BLaER1 (cell line): ENCODE measurements around the gene CNNM2.

ENCODE experiments used
- H3K27ac ChIP-seq: shearing (Covaris generic); formaldehyde crosslinking; 2 replicates; pipeline ENCODE4 v1.8.1; 2022
- H3K27me3 ChIP-seq: shearing (Covaris generic); formaldehyde crosslinking; 2 replicates; pipeline ENCODE4 v1.8.1; 2022
- H3K36me3 ChIP-seq: shearing (Covaris generic); formaldehyde crosslinking; 2 replicates; pipeline ENCODE4 v1.8.1; 2022
- H3K4me1 ChIP-seq: shearing (Covaris generic); formaldehyde crosslinking; 2 replicates; pipeline ENCODE4 v1.8.1; 2022
- H3K4me2 ChIP-seq: shearing (Covaris generic); formaldehyde crosslinking; 2 replicates; pipeline ENCODE4 v1.8.1; 2022
- H3K4me3 ChIP-seq: shearing (Covaris generic); formaldehyde crosslinking; 2 replicates; pipeline ENCODE4 v1.8.1; 2022
- H3K9ac ChIP-seq: shearing (Covaris generic); formaldehyde crosslinking; 2 replicates; pipeline ENCODE4 v1.8.1; 2022
- H3K9me3 ChIP-seq: shearing (Covaris generic); formaldehyde crosslinking; 2 replicates; pipeline ENCODE4 v1.8.1; 2022
- H4K20me1 ChIP-seq: shearing (Covaris generic); formaldehyde crosslinking; 2 replicates; pipeline ENCODE4 v1.8.1; 2022
- Cebpa-rat ChIP-seq: shearing (Covaris generic); IDR thresholded peaks from 2 replicates; pipeline ENCODE4 v1.8.1; 2022

Gene CNNM2

GRCh38 chr10:102917962-102918816 lies at the start of gene CNNM2:
TSS of gene CNNM2 (plus strand) at chr10:102918294. CDS start at chr10:102918481, 187 bp downstream.
- Histone ChIP-seq H3K4me1 (peaks cover 47% of the 10 kb centered on the region), H3K9me3 (no peaks in the 10 kb centered on the region), H3K9ac (peak within 1 kb of the TSS; percentile 92), H3K27me3 (no peaks in the 10 kb centered on the region), H3K4me3 (peak within 1 kb of the TSS; percentile 91), H3K4me2 (peak within 1 kb of the TSS; percentile 96), H3K27ac (peak within 1 kb of the TSS; percentile 88), H4K20me1 (peaks cover 8% of the 10 kb centered on the region; the same call in 1 of the 2 replicates), H3K36me3 (no peaks in the 10 kb centered on the region)
- TF ChIP-seq Cebpa-rat, result no peak

- Histone ChIP-seq H3K4me3 (peak overlapping the region; percentile 70), H3K36me3 (peaks cover 13% of the 10 kb centered on the region), H3K9ac (peak overlapping the region; percentile 84), H3K27ac (peak overlapping the region; percentile 83), H4K20me1 (no peaks in the 10 kb centered on the region), H3K9me3 (no peaks in the 10 kb centered on the region), H3K4me2 (peak overlapping the region; percentile 99), H3K4me1 (peaks cover 44% of the 10 kb centered on the region), H3K27me3 (no peaks in the 10 kb centered on the region)
- TF ChIP-seq Cebpa-rat, result no peak
These were observed 49.2 kb upstream of the CNNM2 start for GRCh38 chr10:102868911-102869257.

- no peaks in the 10 kb centered on the region for H4K20me1 ChIP-seq
- H3K9me3 ChIP-seq, result no peaks in the 10 kb centered on the region
- H3K4me2 ChIP-seq, result peak within 1 kb of the TSS; percentile 99
- H3K4me1 ChIP-seq, result peaks cover 44% of the 10 kb centered on the region
- H3K9ac ChIP-seq, result peak within 1 kb of the TSS; percentile 84
- TF ChIP-seq Cebpa-rat, result no peak
- peaks cover 17% of the 10 kb centered on the region; the same call in 1 of the 2 replicates for H3K36me3 ChIP-seq
- H3K4me3 ChIP-seq, result peak within 1 kb of the TSS; percentile 70
- H3K27ac ChIP-seq, result peak within 1 kb of the TSS; percentile 83
- H3K27me3 ChIP-seq, result no peaks in the 10 kb centered on the region
These were observed 48.6 kb upstream of the CNNM2 start, which contains the start of gene AS3MT for GRCh38 chr10:102869258-102870198. TSS of gene AS3MT (plus strand) at chr10:102869470. CDS start at chr10:102869593, 123 bp downstream.

- Histone ChIP-seq H3K36me3 (peaks cover 24% of the 10 kb centered on the region; the same call in 1 of the 2 replicates), H3K27me3 (no peaks in the 10 kb centered on the region), H3K27ac (peak overlapping the region; percentile 83), H3K4me1 (peaks cover 44% of the 10 kb centered on the region), H3K4me2 (peak overlapping the region; percentile 99), H3K9me3 (no peaks in the 10 kb centered on the region), H4K20me1 (no peaks in the 10 kb centered on the region), H3K9ac (peak overlapping the region; percentile 84), H3K4me3 (peak overlapping the region; percentile 70)
- TF ChIP-seq Cebpa-rat, result no peak
These were observed 47.9 kb upstream of the CNNM2 start for GRCh38 chr10:102870221-102870620.

- no peaks in the 10 kb centered on the region for H3K9me3 ChIP-seq
- H3K9ac ChIP-seq, result no peak overlapping the region
- no peaks in the 10 kb centered on the region for H4K20me1 ChIP-seq
- H3K27ac ChIP-seq, result no peak overlapping the region
- H3K4me3 ChIP-seq, result no peak overlapping the region
- peaks cover 26% of the 10 kb centered on the region; the same call in 1 of the 2 replicates for H3K36me3 ChIP-seq
- peak overlapping the region; percentile 40 for H3K4me2 ChIP-seq
- TF ChIP-seq Cebpa-rat, result no peak
- H3K27me3 ChIP-seq, result no peaks in the 10 kb centered on the region
- peaks cover 44% of the 10 kb centered on the region for H3K4me1 ChIP-seq
These were observed 45.9 kb upstream of the CNNM2 start for GRCh38 chr10:102872163-102872562.

GRCh38 chr10:102876747-102877153 lies 41.3 kb upstream of the CNNM2 start:
- Histone ChIP-seq H3K27ac (no peak overlapping the region), H4K20me1 (no peaks in the 10 kb centered on the region), H3K4me3 (no peak overlapping the region), H3K9me3 (no peaks in the 10 kb centered on the region), H3K4me2 (no peak overlapping the region), H3K36me3 (peaks cover 27% of the 10 kb centered on the region; the same call in 1 of the 2 replicates), H3K9ac (no peak overlapping the region), H3K27me3 (no peaks in the 10 kb centered on the region), H3K4me1 (peaks cover 28% of the 10 kb centered on the region)
- no peak for TF ChIP-seq Cebpa-rat

GRCh38 chr10:102878629-102879028 lies 39.5 kb upstream of the CNNM2 start:
- peaks cover 19% of the 10 kb centered on the region for H3K4me1 ChIP-seq
- TF ChIP-seq Cebpa-rat, result no peak
- peak overlapping the region; percentile 15; the same call in 1 of the 2 replicates for H3K4me3 ChIP-seq
- H3K27me3 ChIP-seq, result no peaks in the 10 kb centered on the region
- H4K20me1 ChIP-seq, result no peaks in the 10 kb centered on the region
- peak overlapping the region; percentile 32; the same call in 1 of the 2 replicates for H3K9ac ChIP-seq
- H3K9me3 ChIP-seq, result no peaks in the 10 kb centered on the region
- H3K4me2 ChIP-seq, result peak overlapping the region; percentile 69
- H3K27ac ChIP-seq, result peak overlapping the region; percentile 64
- peaks cover 28% of the 10 kb centered on the region; the same call in 1 of the 2 replicates for H3K36me3 ChIP-seq

- Histone ChIP-seq H4K20me1 (no peaks in the 10 kb centered on the region), H3K9ac (no peak overlapping the region), H3K27ac (no peak overlapping the region), H3K36me3 (peaks cover 14% of the 10 kb centered on the region; the same call in 1 of the 2 replicates), H3K4me1 (peaks cover 19% of the 10 kb centered on the region), H3K4me3 (no peak overlapping the region), H3K27me3 (no peaks in the 10 kb centered on the region), H3K9me3 (no peaks in the 10 kb centered on the region), H3K4me2 (no peak overlapping the region)
- TF ChIP-seq Cebpa-rat, result no peak
These were observed 37.8 kb upstream of the CNNM2 start for GRCh38 chr10:102880256-102880655.

- Histone ChIP-seq H3K9me3 (peaks cover 5% of the 10 kb centered on the region; the same call in 1 of the 2 replicates), H4K20me1 (no peaks in the 10 kb centered on the region), H3K4me2 (no peak overlapping the region), H3K4me3 (no peak overlapping the region), H3K27me3 (no peaks in the 10 kb centered on the region), H3K4me1 (no peaks in the 10 kb centered on the region), H3K27ac (no peak overlapping the region), H3K36me3 (peaks cover 46% of the 10 kb centered on the region), H3K9ac (no peak overlapping the region)
- no peak for TF ChIP-seq Cebpa-rat
These were observed 30.0 kb upstream of the CNNM2 start for GRCh38 chr10:102888048-102888447.
